Body of pancreas (tissue), 4 donors: Measurements from ENCODE around the gene MSANTD3.

Experiments used
- POLR2A ChIP-seq, 3 donors: fragments of 450-650 bp; IDR thresholded peaks; one replicate each; pipeline ENCODE4 v1.6.1; 2016; ENCODE audit warnings: antibody characterized with exemption in 3 of 3, mild to moderate bottlenecking in 2 of 3
- TF ChIP-seq, protein P1 (sequence below), 7 experiments: fragments of 450-650 bp in 4 of 7; fragments of 200-600 bp in 3 of 7; sonication (generic) in 3 of 7; IDR thresholded peaks; one replicate each; pipeline ENCODE4 v1.5.1; 2016 to 2019; ENCODE audit warnings: antibody characterized with exemption in 7 of 7

DNA sequence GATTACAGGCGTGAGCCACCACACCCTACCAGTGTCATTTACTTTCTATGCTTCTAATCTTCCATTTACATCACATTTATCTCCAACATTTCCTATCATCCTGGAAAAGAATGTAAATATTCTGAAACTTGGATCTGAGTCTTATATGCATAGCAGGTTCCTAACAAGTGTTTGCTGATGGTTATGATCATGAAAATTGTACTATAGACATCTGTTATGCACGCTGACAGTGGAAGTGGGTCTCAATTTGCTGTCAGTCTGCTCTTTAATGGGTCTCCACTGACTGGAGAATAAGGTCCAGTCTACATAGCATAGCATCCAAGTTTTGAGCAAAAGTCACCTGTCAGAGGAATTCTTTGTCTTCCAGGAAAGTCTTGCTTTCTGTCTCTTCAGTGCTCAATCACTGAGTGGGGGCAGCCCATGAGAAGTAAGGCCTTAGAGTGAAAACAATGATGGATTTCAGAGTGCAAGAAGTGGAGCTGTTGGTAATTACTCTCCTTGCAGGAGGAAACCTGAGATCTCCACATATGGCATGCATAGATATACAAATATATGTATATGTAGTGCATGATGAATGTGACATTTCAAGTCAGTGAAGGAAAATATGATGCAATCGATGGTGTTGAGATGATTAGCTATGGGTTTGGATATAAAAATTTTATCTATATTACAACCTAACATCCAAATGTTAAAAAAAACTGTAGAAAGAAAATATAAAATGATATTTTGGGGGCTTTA is 29.2 kb upstream of the MSANTD3 start:
- TF ChIP-seq, protein P1, sequence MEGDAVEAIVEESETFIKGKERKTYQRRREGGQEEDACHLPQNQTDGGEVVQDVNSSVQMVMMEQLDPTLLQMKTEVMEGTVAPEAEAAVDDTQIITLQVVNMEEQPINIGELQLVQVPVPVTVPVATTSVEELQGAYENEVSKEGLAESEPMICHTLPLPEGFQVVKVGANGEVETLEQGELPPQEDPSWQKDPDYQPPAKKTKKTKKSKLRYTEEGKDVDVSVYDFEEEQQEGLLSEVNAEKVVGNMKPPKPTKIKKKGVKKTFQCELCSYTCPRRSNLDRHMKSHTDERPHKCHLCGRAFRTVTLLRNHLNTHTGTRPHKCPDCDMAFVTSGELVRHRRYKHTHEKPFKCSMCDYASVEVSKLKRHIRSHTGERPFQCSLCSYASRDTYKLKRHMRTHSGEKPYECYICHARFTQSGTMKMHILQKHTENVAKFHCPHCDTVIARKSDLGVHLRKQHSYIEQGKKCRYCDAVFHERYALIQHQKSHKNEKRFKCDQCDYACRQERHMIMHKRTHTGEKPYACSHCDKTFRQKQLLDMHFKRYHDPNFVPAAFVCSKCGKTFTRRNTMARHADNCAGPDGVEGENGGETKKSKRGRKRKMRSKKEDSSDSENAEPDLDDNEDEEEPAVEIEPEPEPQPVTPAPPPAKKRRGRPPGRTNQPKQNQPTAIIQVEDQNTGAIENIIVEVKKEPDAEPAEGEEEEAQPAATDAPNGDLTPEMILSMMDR (IDR thresholded peaks at IDR 0.05) = no peak
- no peak for TF ChIP-seq POLR2A (IDR thresholded peaks at IDR 0.05)
